HEK293 (cell line): Measurements from ENCODE around the gene AGAP1.
A peak's percentile ranks its signal among the peaks of the same experiment; 100 is the strongest.

ENCODE experiments used
- CTCF ChIA-PET: fragments of 350-600 bp; formaldehyde crosslinking; extraction: SDS; loops from one replicate; lab custom pipeline; 2021; ENCODE audit warnings: antibody characterized with exemption; lab: Yijun Ruan, JAX
- POLR2A ChIA-PET: fragments of 300-600 bp; formaldehyde crosslinking; extraction: SDS; loops from one replicate; lab custom pipeline; 2020; ENCODE audit warnings: antibody characterized with exemption, inconsistent platforms; lab: Yijun Ruan, JAX
- H3K27ac ChIP-seq: fragments of 200-500 bp; sonication (Bioruptor generic); 2 replicates; pipeline ENCODE4 v1.5.1; 2014; ENCODE audit warnings: low read depth, low read length, control low read depth, inconsistent platforms; ENCODE audit errors: extremely low read depth
- H3K36me3 ChIP-seq, 2 experiments: fragments of 200-500 bp in 1 of 2; sonication (Bioruptor generic) in 1 of 2; 1 replicate in 1 of 2; 2 replicates in 1 of 2; pipeline ENCODE4 v1.5.1; 2014 to 2017; ENCODE audit warnings: inconsistent platforms in 2 of 2, low read length in 2 of 2; ENCODE audit not compliant: control insufficient read depth in 2 of 2, insufficient read depth in 1 of 2
- H3K4me1 ChIP-seq: fragments of 200-500 bp; sonication (Bioruptor generic); 2 replicates; pipeline ENCODE4 v1.5.1; 2014; ENCODE audit warnings: mild to moderate bottlenecking, low read length, inconsistent platforms; ENCODE audit not compliant: control insufficient read depth, insufficient read depth
- H3K4me3 ChIP-seq: 2 replicates; pipeline ENCODE4 v1.5.1; 2011; ENCODE audit warnings: low read depth, mild to moderate bottlenecking, control low read depth, low read length, moderate library complexity
- H3K9me3 ChIP-seq: fragments of 200-500 bp; sonication (Bioruptor generic); 2 replicates; pipeline ENCODE4 v1.5.1; 2014; ENCODE audit warnings: low read depth, low read length, inconsistent platforms; ENCODE audit not compliant: control insufficient read depth, insufficient read depth
- GLIS1 ChIP-seq: fragments of 450-650 bp; formaldehyde crosslinking; IDR thresholded peaks from 2 replicates; pipeline ENCODE4 v1.5.1; 2016; ENCODE audit warnings: missing biosample characterization, missing genetic modification characterization
- KLF7 ChIP-seq: fragments of 450-650 bp; formaldehyde crosslinking; IDR thresholded peaks from 2 replicates; pipeline ENCODE4 v1.5.1; 2016; ENCODE audit warnings: missing biosample characterization, missing genetic modification characterization, borderline replicate concordance
- WT1 ChIP-seq: fragments of 450-650 bp; formaldehyde crosslinking; IDR thresholded peaks from 2 replicates; pipeline ENCODE4 v1.5.1; 2016; ENCODE audit warnings: missing biosample characterization, missing genetic modification characterization
- ZFP3 ChIP-seq: fragments of 450-650 bp; formaldehyde crosslinking; IDR thresholded peaks from 2 replicates; pipeline ENCODE4 v1.5.1; 2016; ENCODE audit warnings: low read depth, missing biosample characterization, missing genetic modification characterization
- ZNF423 ChIP-seq: fragments of 450-650 bp; formaldehyde crosslinking; IDR thresholded peaks from 2 replicates; pipeline ENCODE4 v1.5.1; 2016; ENCODE audit warnings: missing biosample characterization, missing genetic modification characterization
- ZNF426 ChIP-seq: fragments of 450-650 bp; formaldehyde crosslinking; IDR thresholded peaks from 2 replicates; pipeline ENCODE4 v1.5.1; 2017; ENCODE audit warnings: missing biosample characterization, missing genetic modification characterization, mild to moderate bottlenecking, inconsistent platforms, moderate library complexity
- ZNF433 ChIP-seq: fragments of 450-650 bp; formaldehyde crosslinking; IDR thresholded peaks from 2 replicates; pipeline ENCODE4 v1.5.1; 2016; ENCODE audit warnings: missing biosample characterization, missing genetic modification characterization, low read depth
- ZNF600 ChIP-seq: fragments of 450-650 bp; formaldehyde crosslinking; IDR thresholded peaks from 2 replicates; pipeline ENCODE4 v1.5.1; 2016; ENCODE audit warnings: missing biosample characterization, missing genetic modification characterization
- ZNF677 ChIP-seq: fragments of 450-650 bp; IDR thresholded peaks from 2 replicates; pipeline ENCODE4 v1.5.0; 2018; ENCODE audit warnings: missing biosample characterization, mild to moderate bottlenecking, missing genetic modification characterization, moderate library complexity
- ZNF76 ChIP-seq: fragments of 450-650 bp; formaldehyde crosslinking; IDR thresholded peaks from 2 replicates; pipeline ENCODE4; 2016; ENCODE audit warnings: low read depth, missing biosample characterization, missing genetic modification characterization, borderline replicate concordance
- ZNF768 ChIP-seq: fragments of 450-650 bp; formaldehyde crosslinking; IDR thresholded peaks from 2 replicates; pipeline ENCODE4 v1.5.1; 2018; ENCODE audit warnings: missing biosample characterization, mild to moderate bottlenecking, missing genetic modification characterization
- ZNF785 ChIP-seq: fragments of 450-650 bp; formaldehyde crosslinking; IDR thresholded peaks from 2 replicates; pipeline ENCODE4 v1.5.1; 2016; ENCODE audit warnings: missing biosample characterization, missing genetic modification characterization
- TF ChIP-seq, protein P1 (sequence below): fragments of 450-650 bp; formaldehyde crosslinking; IDR thresholded peaks from 2 replicates; pipeline ENCODE4 v1.5.1; 2016; ENCODE audit warnings: missing biosample characterization, missing genetic modification characterization
- TF ChIP-seq, protein P2 (sequence below): fragments of 450-650 bp; formaldehyde crosslinking; IDR thresholded peaks from 2 replicates; pipeline ENCODE4 v1.5.1; 2016; ENCODE audit warnings: missing biosample characterization, missing genetic modification characterization
- TF ChIP-seq, protein P3 (sequence below): fragments of 450-650 bp; formaldehyde crosslinking; IDR thresholded peaks from 2 replicates; pipeline ENCODE4 v1.5.1; 2016; ENCODE audit warnings: missing biosample characterization, missing genetic modification characterization
- TF ChIP-seq, protein P4 (sequence below): fragments of 450-650 bp; formaldehyde crosslinking; IDR thresholded peaks from 2 replicates; pipeline ENCODE4; 2016; ENCODE audit warnings: missing biosample characterization, missing genetic modification characterization

Gene AGAP1

DNA sequence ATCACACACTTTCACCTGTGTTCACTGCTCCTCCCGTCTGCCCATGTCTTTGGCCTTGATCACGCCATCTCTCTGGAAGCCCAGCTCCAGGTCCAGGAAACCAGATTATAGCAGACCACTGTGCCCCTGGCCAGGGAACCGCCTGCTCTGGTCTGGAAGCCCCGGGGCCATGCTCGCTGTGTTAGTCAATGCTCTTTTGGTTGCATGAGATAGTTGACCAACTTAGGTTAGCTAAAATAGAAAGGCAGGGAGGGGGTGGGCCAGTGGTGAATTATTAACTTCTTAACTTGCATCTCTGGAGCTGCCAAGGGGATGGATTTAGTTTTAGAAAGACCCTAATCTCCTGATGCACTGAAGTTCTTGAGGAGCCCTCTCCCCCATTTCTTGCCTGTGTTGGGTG, 232.7 kb downstream of the AGAP1 start (continued):
- TF ChIP-seq KLF7 (tag by site-specific recombination) = no peak
- TF ChIP-seq ZNF76 (tag by site-specific recombination) = no peak
- TF ChIP-seq, protein P1, sequence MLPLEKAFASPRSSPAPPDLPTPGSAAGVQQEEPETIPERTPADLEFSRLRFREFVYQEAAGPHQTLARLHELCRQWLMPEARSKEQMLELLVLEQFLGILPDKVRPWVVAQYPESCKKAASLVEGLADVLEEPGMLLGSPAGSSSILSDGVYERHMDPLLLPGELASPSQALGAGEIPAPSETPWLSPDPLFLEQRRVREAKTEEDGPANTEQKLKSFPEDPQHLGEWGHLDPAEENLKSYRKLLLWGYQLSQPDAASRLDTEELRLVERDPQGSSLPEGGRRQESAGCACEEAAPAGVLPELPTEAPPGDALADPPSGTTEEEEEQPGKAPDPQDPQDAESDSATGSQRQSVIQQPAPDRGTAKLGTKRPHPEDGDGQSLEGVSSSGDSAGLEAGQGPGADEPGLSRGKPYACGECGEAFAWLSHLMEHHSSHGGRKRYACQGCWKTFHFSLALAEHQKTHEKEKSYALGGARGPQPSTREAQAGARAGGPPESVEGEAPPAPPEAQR = no peak
- TF ChIP-seq WT1 (tag by site-specific recombination) = no peak
- TF ChIP-seq, all 188 proteins: peak for 0

DNA sequence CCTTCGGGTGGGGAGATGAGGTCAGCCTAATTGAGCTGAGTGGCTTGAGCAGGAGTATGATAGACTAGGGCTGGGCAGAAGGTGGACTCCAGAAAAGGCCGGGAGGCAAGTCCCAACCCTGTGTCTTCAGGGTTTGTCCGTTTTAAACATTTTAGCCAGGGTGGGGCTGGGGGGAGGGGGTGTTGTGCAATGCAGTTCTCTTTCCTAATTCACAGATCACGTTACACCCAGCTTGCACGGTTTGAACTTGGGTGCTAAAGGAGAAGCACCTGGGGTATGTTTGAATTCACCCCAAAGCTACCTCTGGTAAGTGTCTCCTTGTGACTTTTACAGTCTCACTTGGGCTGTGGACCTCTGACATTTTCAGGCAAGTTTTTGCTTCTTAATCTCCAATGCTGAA, 233.3 kb downstream of the AGAP1 start:
- Histone ChIP-seq H3K36me3 (peaks cover 0 to 8% of the 10 kb centered on the region in 2 experiments; a peak in 1 of 3 replicates), H3K4me1 (no peaks in the 10 kb centered on the region; the same call in 1 of the 2 replicates), H3K9me3 (no peaks in the 10 kb centered on the region), H3K27ac (no peak overlapping the region), H3K4me3 (no peak overlapping the region)
- TF ChIP-seq ZFP3 (tag by site-specific recombination) = no peak
- TF ChIP-seq, protein P2, sequence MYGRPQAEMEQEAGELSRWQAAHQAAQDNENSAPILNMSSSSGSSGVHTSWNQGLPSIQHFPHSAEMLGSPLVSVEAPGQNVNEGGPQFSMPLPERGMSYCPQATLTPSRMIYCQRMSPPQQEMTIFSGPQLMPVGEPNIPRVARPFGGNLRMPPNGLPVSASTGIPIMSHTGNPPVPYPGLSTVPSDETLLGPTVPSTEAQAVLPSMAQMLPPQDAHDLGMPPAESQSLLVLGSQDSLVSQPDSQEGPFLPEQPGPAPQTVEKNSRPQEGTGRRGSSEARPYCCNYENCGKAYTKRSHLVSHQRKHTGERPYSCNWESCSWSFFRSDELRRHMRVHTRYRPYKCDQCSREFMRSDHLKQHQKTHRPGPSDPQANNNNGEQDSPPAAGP (tag by site-specific recombination) = 0 out of 2 replicates have a peak, but pooled peaks have one; percentile 41
- CTCF ChIA-PET = interaction anchor here (1.2 to 1.4 kb wide), 2 partner anchors 14 to 19 kb away, joined by 5 read pairs; no protein-coding TSS in a partner anchor
- POLR2A ChIA-PET = no interaction called here

DNA sequence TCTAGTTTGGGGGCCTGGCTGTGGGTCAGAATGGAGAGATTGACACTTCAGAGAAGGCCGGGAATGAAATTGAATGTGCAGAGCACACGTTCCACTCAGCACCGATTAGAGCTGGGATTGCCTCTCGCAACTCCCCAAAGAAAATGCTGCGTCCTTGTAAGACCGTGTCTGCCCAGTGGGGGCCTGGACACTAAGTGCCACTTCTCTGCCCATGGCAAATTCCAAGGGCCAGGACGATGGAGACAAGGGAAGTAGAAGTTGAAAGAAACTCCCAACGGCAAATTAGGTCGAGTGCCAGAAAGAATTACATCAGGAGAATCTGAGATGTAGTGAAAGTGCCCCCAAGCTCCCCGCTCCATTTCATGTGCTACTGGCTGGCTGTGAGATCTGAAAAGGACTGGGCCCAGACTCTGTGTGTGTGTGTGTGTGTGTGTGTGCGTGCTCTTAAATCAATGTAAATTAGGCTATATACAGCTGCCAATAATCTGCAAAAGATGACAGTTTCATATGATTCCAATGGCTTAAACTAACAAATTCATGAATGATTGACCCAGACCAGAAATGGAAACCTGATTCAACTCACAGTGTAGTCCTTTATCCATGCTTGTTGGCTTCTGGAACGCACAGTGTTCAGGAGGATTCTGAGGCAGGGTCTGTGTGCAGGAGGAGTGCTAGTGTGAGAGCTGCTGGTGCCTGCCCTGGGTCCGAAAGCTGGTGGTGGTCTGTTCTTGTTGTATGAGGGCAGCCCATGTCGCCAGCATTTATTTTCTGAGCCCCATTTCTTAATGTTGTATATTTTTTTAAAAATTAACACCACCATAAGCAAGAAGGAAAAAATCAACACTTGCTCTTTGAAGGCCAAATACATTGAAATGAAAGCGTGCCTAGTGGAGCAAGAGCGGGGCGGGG, 234.3 kb downstream of the AGAP1 start:
- Histone ChIP-seq H3K4me3 (no peak overlapping the region), H3K4me1 (no peaks in the 10 kb centered on the region; the same call in 1 of the 2 replicates), H3K27ac (no peak overlapping the region), H3K36me3 (peaks cover 0 to 5% of the 10 kb centered on the region in 2 experiments; a peak in 1 of 3 replicates)
- CTCF ChIA-PET = interaction anchor here (1.2 to 1.4 kb wide), 2 partner anchors 13 to 18 kb away, joined by 5 read pairs; no protein-coding TSS in a partner anchor
- TF ChIP-seq GLIS1 (tag by site-specific recombination) = no peak
- TF ChIP-seq, protein P3, sequence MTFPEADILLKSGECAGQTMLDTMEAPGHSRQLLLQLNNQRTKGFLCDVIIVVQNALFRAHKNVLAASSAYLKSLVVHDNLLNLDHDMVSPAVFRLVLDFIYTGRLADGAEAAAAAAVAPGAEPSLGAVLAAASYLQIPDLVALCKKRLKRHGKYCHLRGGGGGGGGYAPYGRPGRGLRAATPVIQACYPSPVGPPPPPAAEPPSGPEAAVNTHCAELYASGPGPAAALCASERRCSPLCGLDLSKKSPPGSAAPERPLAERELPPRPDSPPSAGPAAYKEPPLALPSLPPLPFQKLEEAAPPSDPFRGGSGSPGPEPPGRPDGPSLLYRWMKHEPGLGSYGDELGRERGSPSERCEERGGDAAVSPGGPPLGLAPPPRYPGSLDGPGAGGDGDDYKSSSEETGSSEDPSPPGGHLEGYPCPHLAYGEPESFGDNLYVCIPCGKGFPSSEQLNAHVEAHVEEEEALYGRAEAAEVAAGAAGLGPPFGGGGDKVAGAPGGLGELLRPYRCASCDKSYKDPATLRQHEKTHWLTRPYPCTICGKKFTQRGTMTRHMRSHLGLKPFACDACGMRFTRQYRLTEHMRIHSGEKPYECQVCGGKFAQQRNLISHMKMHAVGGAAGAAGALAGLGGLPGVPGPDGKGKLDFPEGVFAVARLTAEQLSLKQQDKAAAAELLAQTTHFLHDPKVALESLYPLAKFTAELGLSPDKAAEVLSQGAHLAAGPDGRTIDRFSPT (tag by site-specific recombination) = no peak
- TF ChIP-seq ZNF785 = no peak
- no peak for TF ChIP-seq ZNF426 (tag by site-specific recombination)
- no peak for TF ChIP-seq ZNF768 (tag by site-specific recombination)
- no peak for TF ChIP-seq ZNF677 (tag by site-specific recombination)
- TF ChIP-seq ZNF600 (tag by site-specific recombination) = no peak
- TF ChIP-seq, protein P4, sequence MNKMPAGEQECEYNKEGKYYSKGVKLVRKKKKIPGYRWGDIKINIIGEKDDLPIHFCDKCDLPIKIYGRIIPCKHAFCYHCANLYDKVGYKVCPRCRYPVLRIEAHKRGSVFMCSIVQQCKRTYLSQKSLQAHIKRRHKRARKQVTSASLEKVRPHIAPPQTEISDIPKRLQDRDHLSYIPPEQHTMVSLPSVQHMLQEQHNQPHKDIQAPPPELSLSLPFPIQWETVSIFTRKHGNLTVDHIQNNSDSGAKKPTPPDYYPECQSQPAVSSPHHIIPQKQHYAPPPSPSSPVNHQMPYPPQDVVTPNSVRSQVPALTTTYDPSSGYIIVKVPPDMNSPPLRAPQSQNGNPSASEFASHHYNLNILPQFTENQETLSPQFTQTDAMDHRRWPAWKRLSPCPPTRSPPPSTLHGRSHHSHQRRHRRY (tag by site-specific recombination) = no peak
- TF ChIP-seq ZNF423 = no peak
- no peak for TF ChIP-seq ZNF433 (tag by site-specific recombination)
- TF ChIP-seq, all 188 proteins: peak for 0
- no peaks in the 10 kb centered on the region for H3K9me3 ChIP-seq
- POLR2A ChIA-PET = no interaction called here
